GM23248 (cell line): ENCODE results near the gene HLA-E. TPM values are rescaled to one million over a fixed set of nuclear protein-coding genes. Genes with fewer than 3 reads are reported as not detected.

Experiments
- DNase-seq: peaks from one replicate; pipeline ENCODE4 v3.0.0-alpha.2; 2015
- H2AFZ ChIP-seq: fragments of 200-600 bp; sonication (generic); 2 replicates; pipeline ENCODE4 v1.6.1; 2016; ENCODE audit warnings: antibody characterized with exemption
- H3F3A ChIP-seq: fragments of 200-600 bp; sonication (generic); 2 replicates; pipeline ENCODE4 v1.6.1; 2016; ENCODE audit warnings: mild to moderate bottlenecking, antibody characterized with exemption, mixed run types; ENCODE audit not compliant: insufficient read depth
- H3K27ac ChIP-seq: fragments of 200-600 bp; sonication (generic); 2 replicates; pipeline ENCODE4 v1.5.1; 2016; ENCODE audit warnings: mild to moderate bottlenecking
- H3K27me3 ChIP-seq: fragments of 200-600 bp; sonication (generic); replicated peaks from 2 replicates; pipeline ENCODE4 v1.6.1; 2016; ENCODE audit warnings: mild to moderate bottlenecking; ENCODE audit not compliant: insufficient read depth
- H3K36me3 ChIP-seq: fragments of 200-600 bp; sonication (generic); 2 replicates; pipeline ENCODE4 v1.6.1; 2016; ENCODE audit warnings: low read depth, mild to moderate bottlenecking
- H3K4me1 ChIP-seq: fragments of 200-600 bp; sonication (generic); 2 replicates; pipeline ENCODE4 v1.6.1; 2016; ENCODE audit warnings: mild to moderate bottlenecking; ENCODE audit not compliant: insufficient read depth
- H3K4me2 ChIP-seq: fragments of 200-600 bp; sonication (generic); one replicate; pipeline ENCODE4 v1.6.1; 2016; ENCODE audit warnings: mild to moderate bottlenecking; ENCODE audit not compliant: unreplicated experiment
- H3K4me3 ChIP-seq: fragments of 200-600 bp; sonication (generic); 2 replicates; pipeline ENCODE4 v1.5.1; 2016; ENCODE audit warnings: mild to moderate bottlenecking
- H3K79me2 ChIP-seq: fragments of 200-600 bp; sonication (generic); 2 replicates; pipeline ENCODE4 v1.6.1; 2016; ENCODE audit warnings: mild to moderate bottlenecking; ENCODE audit not compliant: insufficient read depth
- H3K9ac ChIP-seq: fragments of 200-600 bp; sonication (generic); 2 replicates; pipeline ENCODE4 v1.6.1; 2016; ENCODE audit warnings: mild to moderate bottlenecking
- H3K9me2 ChIP-seq: fragments of 200-600 bp; sonication (generic); 2 replicates; pipeline ENCODE4 v1.6.1; 2016; ENCODE audit warnings: mixed run types, mild to moderate bottlenecking, moderate library complexity; ENCODE audit not compliant: insufficient read depth
- H3K9me3 ChIP-seq: fragments of 200-600 bp; sonication (generic); one replicate; pipeline ENCODE4 v1.6.1; 2017; ENCODE audit warnings: low read depth
- H4K20me1 ChIP-seq: fragments of 200-600 bp; sonication (generic); 2 replicates; pipeline ENCODE4 v1.6.0; 2016; ENCODE audit not compliant: insufficient read depth
- EZH2 ChIP-seq: fragments of 200-600 bp; sonication (generic); IDR thresholded peaks from 2 replicates; pipeline ENCODE4 v1.6.1; 2018; ENCODE audit warnings: antibody characterized with exemption, mild to moderate bottlenecking; ENCODE audit not compliant: insufficient read depth, poor library complexity, severe bottlenecking
- EZH2phosphoT487 ChIP-seq: fragments of 200-600 bp; sonication (generic); IDR thresholded peaks from 2 replicates; pipeline ENCODE4 v1.6.1; 2018; ENCODE audit warnings: antibody characterized with exemption, moderate library complexity, mild to moderate bottlenecking, low read depth; ENCODE audit not compliant: insufficient read depth
- WGBS, 2 experiments: methylation state at CpG; one replicate each; pipeline ENCODE4 v1.1.6; 2015 to 2017; ENCODE audit warnings: low lambda C conversion rate in 2 of 2, low coverage in 1 of 2; ENCODE audit errors: missing lambda C conversion rate in 2 of 2; 5-methylcytosine and 5-hydroxymethylcytosine counted together
- in situ Hi-C: fragments of 300-500 bp; cut with MboI; formaldehyde crosslinking; loops from 2 replicates; pipeline ENCODE4 v1.15.0; 2020
- polyA plus RNA-seq: library from polyadenylated mRNA; unstranded; fragments of >200 nt; fragmentation: Nextera tagmentation; extraction: Ambion mirVana; gene quantifications from 2 replicates; pipeline ENCODE4 v1.2.1, GENCODE V29; 2016
- total RNA-seq: library from RNA; depleted of rRNA; stranded (reverse); fragments of >200 nt; shearing (Covaris generic); gene quantifications from 2 replicates; pipeline ENCODE4 v1.2.3, GENCODE V29; 2014

The HLA-E gene
- total and polyA plus RNA-seq, 2 experiments from 2014 or later = 123 to 190 TPM

DNA sequence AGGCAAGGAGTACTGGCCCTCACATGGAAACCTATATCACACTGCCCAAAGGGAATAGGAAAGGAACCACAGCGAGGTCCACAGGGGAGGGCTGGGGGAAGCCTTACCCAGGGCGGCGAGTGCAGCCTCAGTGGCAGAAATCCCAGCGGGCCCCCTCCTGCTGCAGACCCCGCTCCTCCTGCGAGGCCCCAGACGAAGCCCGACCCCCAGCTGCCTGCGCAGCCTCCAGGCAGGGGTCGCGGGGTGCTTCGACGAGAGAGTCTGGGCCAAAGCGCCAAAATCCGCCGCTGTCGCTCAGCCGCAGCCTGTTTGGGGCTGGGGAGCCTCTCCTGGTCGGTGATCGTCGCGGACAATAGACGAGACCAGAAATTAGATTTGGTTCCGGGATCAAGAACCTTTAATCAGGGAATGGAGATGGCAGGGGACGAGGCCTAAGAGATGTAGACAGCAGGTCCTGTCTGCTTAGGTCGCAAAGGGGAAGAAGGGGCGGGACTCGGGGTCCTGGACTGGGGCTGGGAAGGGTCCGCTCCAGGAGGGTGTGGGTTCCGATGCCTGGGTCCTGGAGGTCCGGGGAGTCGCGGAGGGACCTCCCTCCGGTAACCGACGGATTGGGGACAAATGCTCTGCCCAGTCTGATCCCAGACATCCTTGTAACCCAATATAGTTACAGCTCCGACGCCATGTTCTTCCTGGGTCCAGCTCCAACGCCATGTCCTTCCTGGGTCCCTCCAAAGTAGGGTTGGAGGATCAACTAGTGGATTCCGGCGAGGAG is 36.4 kb upstream of the HLA-E start:
- WGBS, 2 experiments = 60 to 62% methylated on average over 33 to 41 of the region's 41 CpGs
- in situ Hi-C loops = no loop called here
- no peaks in the 10 kb centered on the region for H3K79me2 ChIP-seq
- TF ChIP-seq EZH2phosphoT487 (no peak), EZH2 (no peak)
- H3K36me3 ChIP-seq = no peaks in the 10 kb centered on the region
- H3K4me3 ChIP-seq = no peak overlapping the region
- H4K20me1 ChIP-seq = no peaks in the 10 kb centered on the region
- peaks cover 57% of the 10 kb centered on the region for H3K27me3 ChIP-seq
- 0 out of 2 replicates have a peak, but pooled peaks cover 5% of the 10 kb centered on the region for H3K4me1 ChIP-seq
- no peaks in the 10 kb centered on the region for H3K9me3 ChIP-seq
- no peaks in the 10 kb centered on the region; the same call in 1 of the 2 replicates for H3F3A ChIP-seq
- no peak overlapping the region for H3K27ac ChIP-seq
- no peak overlapping the region for H2AFZ ChIP-seq
- no peak for DNase-seq
- no peak overlapping the region for H3K9ac ChIP-seq
- H3K4me2 ChIP-seq = no peak overlapping the region
- no peaks in the 10 kb centered on the region for H3K9me2 ChIP-seq

DNA sequence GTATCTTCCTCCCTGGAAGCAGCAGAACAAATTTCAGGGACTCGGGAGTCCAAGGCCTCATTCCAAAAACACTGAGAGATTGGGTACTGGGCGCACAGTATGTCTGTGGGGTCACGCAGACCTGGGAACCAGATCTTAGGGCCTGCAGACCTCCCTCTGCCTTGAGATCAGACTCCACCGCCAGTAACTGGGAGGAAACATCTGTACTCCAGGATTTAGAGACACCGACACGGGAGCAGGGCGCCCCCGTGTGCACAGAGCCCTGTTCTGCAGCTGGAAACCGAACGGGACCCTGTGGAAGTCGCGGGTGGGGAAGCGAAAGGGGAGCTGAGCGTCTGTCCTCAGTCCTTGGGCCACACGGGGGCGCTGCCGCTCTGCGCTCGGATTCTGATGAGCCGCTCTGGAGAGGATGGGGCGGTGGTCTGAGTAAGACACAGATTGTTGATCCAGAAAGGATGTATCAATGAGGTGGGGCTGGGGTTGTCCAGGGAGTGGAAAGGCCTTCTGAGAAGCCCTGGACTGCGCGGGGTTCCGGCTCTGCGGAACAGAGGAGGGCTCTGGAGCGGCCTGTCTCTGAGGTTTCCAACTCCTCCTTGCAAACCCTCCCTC is 35.7 kb upstream of the HLA-E start:
- H3K27ac ChIP-seq = no peak overlapping the region
- no peak overlapping the region for H3K4me2 ChIP-seq
- H3K9me2 ChIP-seq = no peaks in the 10 kb centered on the region
- H3K27me3 ChIP-seq = peaks cover 57% of the 10 kb centered on the region
- no peaks in the 10 kb centered on the region; the same call in 1 of the 2 replicates for H3F3A ChIP-seq
- H3K9ac ChIP-seq = no peak overlapping the region
- in situ Hi-C loops = no loop called here
- no peak overlapping the region for H2AFZ ChIP-seq
- H3K4me1 ChIP-seq = 0 out of 2 replicates have a peak, but pooled peaks cover 5% of the 10 kb centered on the region
- 16 to 18% methylated on average over 26 of the region's 26 CpGs for WGBS, 2 experiments
- no peaks in the 10 kb centered on the region for H4K20me1 ChIP-seq
- H3K4me3 ChIP-seq = no peak overlapping the region
- no peak for TF ChIP-seq EZH2phosphoT487
- TF ChIP-seq EZH2 = no peak
- DNase-seq = peak; percentile 84
- no peaks in the 10 kb centered on the region for H3K36me3 ChIP-seq
- H3K9me3 ChIP-seq = no peaks in the 10 kb centered on the region
- no peaks in the 10 kb centered on the region for H3K79me2 ChIP-seq

DNA sequence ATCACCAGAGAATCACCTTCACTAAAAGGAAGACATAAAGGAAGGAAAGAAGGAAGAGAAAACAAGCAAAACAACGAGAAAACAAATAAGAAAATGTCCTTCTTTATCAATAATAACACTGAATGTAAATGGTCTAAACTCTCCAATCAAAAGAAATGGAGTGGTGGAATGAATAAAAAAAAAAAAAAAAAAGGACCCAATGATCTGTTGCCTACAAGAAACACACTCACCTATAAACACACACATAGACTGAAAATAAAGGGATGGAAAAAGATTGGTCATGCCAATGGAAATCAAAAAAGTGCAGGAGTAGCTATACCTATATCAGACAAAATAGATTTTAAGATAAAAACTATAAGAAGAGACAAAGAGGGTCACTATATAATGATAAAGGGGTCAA is 30.2 kb upstream of the HLA-E start:
- H3K4me2 ChIP-seq = no peak overlapping the region
- no peak overlapping the region for H3K9ac ChIP-seq
- H2AFZ ChIP-seq = no peak overlapping the region
- no peaks in the 10 kb centered on the region for H3K36me3 ChIP-seq
- no peaks in the 10 kb centered on the region for H3K9me2 ChIP-seq
- H3K27ac ChIP-seq = no peak overlapping the region
- H3K27me3 ChIP-seq = peaks cover 83% of the 10 kb centered on the region
- no peak for DNase-seq
- H3K79me2 ChIP-seq = no peaks in the 10 kb centered on the region
- H3K4me1 ChIP-seq = no peaks in the 10 kb centered on the region
- in situ Hi-C loops = no loop called here
- TF ChIP-seq EZH2 (no peak), EZH2phosphoT487 (no peak)
- no peaks in the 10 kb centered on the region for H3F3A ChIP-seq
- H4K20me1 ChIP-seq = no peaks in the 10 kb centered on the region
- H3K9me3 ChIP-seq = no peaks in the 10 kb centered on the region
- no peak overlapping the region for H3K4me3 ChIP-seq
- 18 to 35% methylated on average over 1 of the region's 1 CpG for WGBS, 2 experiments

DNA sequence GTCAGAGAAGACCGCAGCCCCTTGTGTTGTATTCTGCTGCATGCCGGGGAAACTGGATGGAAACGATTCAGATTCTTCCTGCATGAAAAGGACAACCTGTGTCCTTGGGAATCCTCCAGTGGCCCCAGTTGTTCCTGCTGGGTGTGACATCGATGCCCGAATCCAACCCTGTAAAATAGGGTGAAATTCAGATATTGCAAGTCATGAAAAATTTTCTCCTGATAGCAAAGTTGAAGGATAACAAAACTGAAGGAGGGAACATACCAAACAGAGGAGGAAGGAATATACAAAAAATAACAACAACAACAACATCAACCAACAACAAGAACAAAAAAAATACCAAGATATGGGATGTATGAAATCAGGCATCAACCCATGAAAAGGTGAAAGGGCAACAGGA is 28.3 kb upstream of the HLA-E start:
- H3K27me3 ChIP-seq = peaks cover 95% of the 10 kb centered on the region
- in situ Hi-C loops = no loop called here
- no peak overlapping the region for H3K4me2 ChIP-seq
- no peak overlapping the region for H3K9ac ChIP-seq
- H2AFZ ChIP-seq = no peak overlapping the region
- H3K4me1 ChIP-seq = no peaks in the 10 kb centered on the region
- 41 to 43% methylated on average over 5 of the region's 5 CpGs for WGBS, 2 experiments
- H3K79me2 ChIP-seq = no peaks in the 10 kb centered on the region
- no peaks in the 10 kb centered on the region for H4K20me1 ChIP-seq
- H3K9me3 ChIP-seq = no peaks in the 10 kb centered on the region
- TF ChIP-seq EZH2 (no peak), EZH2phosphoT487 (no peak)
- H3K36me3 ChIP-seq = no peaks in the 10 kb centered on the region
- H3K27ac ChIP-seq = no peak overlapping the region
- no peaks in the 10 kb centered on the region for H3K9me2 ChIP-seq
- no peak for DNase-seq
- H3K4me3 ChIP-seq = no peak overlapping the region
- no peaks in the 10 kb centered on the region for H3F3A ChIP-seq
